Measurements from ENCODE around the gene TPRG1L.

DNA sequence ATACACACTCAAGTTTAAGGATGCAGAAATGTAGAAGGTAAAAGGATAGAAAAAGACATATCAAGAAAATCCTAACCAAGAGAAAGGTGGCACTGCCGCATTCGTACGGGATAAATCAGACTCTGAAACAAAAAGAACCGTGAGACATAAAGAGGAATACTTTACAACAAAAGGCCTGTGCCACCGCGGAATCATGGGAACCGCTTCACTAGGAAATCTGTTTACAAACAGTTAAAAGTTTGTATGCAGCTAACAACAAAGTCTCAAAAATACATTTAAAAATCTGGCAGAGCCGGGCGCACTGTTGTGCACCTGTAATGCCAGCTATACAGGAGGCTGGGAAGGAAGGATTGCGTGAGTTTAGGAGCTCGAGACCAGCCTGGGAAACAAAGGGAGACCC is 17.0 kb downstream of the TPRG1L start:
- no peak for TF ChIP-seq POLR2A (IDR thresholded peaks at IDR 0.05)
- TF ChIP-seq, protein P1, sequence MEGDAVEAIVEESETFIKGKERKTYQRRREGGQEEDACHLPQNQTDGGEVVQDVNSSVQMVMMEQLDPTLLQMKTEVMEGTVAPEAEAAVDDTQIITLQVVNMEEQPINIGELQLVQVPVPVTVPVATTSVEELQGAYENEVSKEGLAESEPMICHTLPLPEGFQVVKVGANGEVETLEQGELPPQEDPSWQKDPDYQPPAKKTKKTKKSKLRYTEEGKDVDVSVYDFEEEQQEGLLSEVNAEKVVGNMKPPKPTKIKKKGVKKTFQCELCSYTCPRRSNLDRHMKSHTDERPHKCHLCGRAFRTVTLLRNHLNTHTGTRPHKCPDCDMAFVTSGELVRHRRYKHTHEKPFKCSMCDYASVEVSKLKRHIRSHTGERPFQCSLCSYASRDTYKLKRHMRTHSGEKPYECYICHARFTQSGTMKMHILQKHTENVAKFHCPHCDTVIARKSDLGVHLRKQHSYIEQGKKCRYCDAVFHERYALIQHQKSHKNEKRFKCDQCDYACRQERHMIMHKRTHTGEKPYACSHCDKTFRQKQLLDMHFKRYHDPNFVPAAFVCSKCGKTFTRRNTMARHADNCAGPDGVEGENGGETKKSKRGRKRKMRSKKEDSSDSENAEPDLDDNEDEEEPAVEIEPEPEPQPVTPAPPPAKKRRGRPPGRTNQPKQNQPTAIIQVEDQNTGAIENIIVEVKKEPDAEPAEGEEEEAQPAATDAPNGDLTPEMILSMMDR (IDR thresholded peaks at IDR 0.05), result no peak

All from testis (tissue), 2 donors.